A549 (cell line): ENCODE measurements around the gene GRIK2.

Experiments
- CHD4 ChIP-seq: fragments of 200-600 bp; sonication (generic); IDR thresholded peaks from 2 replicates; pipeline ENCODE4 v1.6.1; 2016; ENCODE audit warnings: antibody characterized with exemption, mild to moderate bottlenecking, borderline replicate concordance
- ESRRA ChIP-seq: fragments of 150-350 bp; IDR thresholded peaks from 2 replicates; pipeline ENCODE4 v1.6.1; 2014; ENCODE audit warnings: mild to moderate bottlenecking, low read length, borderline replicate concordance
- JUNB ChIP-seq: fragments of >200 bp; sonication (Bioruptor Twin); formaldehyde crosslinking; IDR thresholded peaks from 2 replicates; pipeline ENCODE4 v1.6.1; 2016
- KDM5A ChIP-seq: fragments of 200-600 bp; sonication (generic); IDR thresholded peaks from 2 replicates; pipeline ENCODE4 v1.6.1; 2016; ENCODE audit warnings: antibody characterized with exemption, mild to moderate bottlenecking
- MAFK ChIP-seq: fragments of 450-650 bp; IDR thresholded peaks from 2 replicates; pipeline ENCODE4 v1.6.1; 2014; ENCODE audit not compliant: partially characterized antibody
- PHF8 ChIP-seq: fragments of 200-600 bp; sonication (generic); IDR thresholded peaks from 2 replicates; pipeline ENCODE4 v1.6.1; 2016; ENCODE audit warnings: low read depth, mild to moderate bottlenecking, antibody characterized with exemption, moderate library complexity, borderline replicate concordance
- POLR2A ChIP-seq: IDR thresholded peaks from 2 replicates; pipeline ENCODE4 v1.6.1; 2012; ENCODE audit warnings: mild to moderate bottlenecking, low read length
- RAD21 ChIP-seq, 2 experiments: fragments of >200 bp in 1 of 2; sonication (Bioruptor Twin) in 1 of 2; formaldehyde crosslinking in 1 of 2; IDR thresholded peaks in 1 of 2; conservative IDR thresholded peaks in 1 of 2; 2 replicates in 1 of 2; 3 replicates in 1 of 2; pipeline ENCODE4 v1.6.1; 2012 to 2018; ENCODE audit warnings: inconsistent platforms in 1 of 2
- RCOR1 ChIP-seq: fragments of 150-350 bp; IDR thresholded peaks from 2 replicates; pipeline ENCODE4 v1.6.1; 2014; ENCODE audit warnings: antibody characterized with exemption, low read length, low read depth
- TP53 ChIP-seq: fragments of 250-450 bp; sonication (Bioruptor Pico); IDR thresholded peaks from 2 replicates; pipeline ENCODE4 v1.5.0; 2021; ENCODE audit warnings: mild to moderate bottlenecking, moderate library complexity
- TF ChIP-seq, protein P1 (sequence below): fragments of >200 bp; sonication (Bioruptor Twin); formaldehyde crosslinking; IDR thresholded peaks from 3 replicates; pipeline ENCODE4 v1.5.1; 2016
- TF ChIP-seq, protein P2 (sequence below): fragments of 200-600 bp; sonication (generic); IDR thresholded peaks from 2 replicates; pipeline ENCODE4 v1.6.1; 2016; ENCODE audit warnings: antibody characterized with exemption, mild to moderate bottlenecking, moderate library complexity

DNA sequence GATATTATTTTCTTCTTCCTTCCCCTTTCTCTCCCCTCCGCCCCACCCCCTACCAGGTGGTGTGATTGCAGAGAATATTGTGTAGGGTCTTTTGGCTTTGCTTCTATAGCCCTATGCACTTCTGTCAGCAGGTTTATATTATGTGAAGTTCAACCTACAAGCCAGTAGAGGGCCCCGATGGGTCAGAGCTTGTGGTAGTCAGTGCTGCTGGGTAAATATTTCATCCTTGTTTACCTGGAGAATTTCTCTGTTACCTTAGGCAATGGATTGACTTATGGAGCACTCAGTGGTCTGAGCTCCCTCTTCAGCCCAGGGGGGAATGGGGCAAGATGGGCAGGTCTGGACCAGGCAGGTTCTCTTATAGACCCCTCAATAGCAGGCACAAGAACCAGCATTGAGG lies 720.9 kb downstream of the GRIK2 start:
- TF ChIP-seq, protein P1, sequence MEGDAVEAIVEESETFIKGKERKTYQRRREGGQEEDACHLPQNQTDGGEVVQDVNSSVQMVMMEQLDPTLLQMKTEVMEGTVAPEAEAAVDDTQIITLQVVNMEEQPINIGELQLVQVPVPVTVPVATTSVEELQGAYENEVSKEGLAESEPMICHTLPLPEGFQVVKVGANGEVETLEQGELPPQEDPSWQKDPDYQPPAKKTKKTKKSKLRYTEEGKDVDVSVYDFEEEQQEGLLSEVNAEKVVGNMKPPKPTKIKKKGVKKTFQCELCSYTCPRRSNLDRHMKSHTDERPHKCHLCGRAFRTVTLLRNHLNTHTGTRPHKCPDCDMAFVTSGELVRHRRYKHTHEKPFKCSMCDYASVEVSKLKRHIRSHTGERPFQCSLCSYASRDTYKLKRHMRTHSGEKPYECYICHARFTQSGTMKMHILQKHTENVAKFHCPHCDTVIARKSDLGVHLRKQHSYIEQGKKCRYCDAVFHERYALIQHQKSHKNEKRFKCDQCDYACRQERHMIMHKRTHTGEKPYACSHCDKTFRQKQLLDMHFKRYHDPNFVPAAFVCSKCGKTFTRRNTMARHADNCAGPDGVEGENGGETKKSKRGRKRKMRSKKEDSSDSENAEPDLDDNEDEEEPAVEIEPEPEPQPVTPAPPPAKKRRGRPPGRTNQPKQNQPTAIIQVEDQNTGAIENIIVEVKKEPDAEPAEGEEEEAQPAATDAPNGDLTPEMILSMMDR = no peak
- TF ChIP-seq PHF8 = no peak
- no peak for TF ChIP-seq RCOR1
- TF ChIP-seq POLR2A = no peak
- no peak for TF ChIP-seq KDM5A
- no peak for TF ChIP-seq CHD4
- no peak for TF ChIP-seq MAFK
- no peak for TF ChIP-seq ESRRA
- TF ChIP-seq JUNB = no peak
- TF ChIP-seq, protein P2, sequence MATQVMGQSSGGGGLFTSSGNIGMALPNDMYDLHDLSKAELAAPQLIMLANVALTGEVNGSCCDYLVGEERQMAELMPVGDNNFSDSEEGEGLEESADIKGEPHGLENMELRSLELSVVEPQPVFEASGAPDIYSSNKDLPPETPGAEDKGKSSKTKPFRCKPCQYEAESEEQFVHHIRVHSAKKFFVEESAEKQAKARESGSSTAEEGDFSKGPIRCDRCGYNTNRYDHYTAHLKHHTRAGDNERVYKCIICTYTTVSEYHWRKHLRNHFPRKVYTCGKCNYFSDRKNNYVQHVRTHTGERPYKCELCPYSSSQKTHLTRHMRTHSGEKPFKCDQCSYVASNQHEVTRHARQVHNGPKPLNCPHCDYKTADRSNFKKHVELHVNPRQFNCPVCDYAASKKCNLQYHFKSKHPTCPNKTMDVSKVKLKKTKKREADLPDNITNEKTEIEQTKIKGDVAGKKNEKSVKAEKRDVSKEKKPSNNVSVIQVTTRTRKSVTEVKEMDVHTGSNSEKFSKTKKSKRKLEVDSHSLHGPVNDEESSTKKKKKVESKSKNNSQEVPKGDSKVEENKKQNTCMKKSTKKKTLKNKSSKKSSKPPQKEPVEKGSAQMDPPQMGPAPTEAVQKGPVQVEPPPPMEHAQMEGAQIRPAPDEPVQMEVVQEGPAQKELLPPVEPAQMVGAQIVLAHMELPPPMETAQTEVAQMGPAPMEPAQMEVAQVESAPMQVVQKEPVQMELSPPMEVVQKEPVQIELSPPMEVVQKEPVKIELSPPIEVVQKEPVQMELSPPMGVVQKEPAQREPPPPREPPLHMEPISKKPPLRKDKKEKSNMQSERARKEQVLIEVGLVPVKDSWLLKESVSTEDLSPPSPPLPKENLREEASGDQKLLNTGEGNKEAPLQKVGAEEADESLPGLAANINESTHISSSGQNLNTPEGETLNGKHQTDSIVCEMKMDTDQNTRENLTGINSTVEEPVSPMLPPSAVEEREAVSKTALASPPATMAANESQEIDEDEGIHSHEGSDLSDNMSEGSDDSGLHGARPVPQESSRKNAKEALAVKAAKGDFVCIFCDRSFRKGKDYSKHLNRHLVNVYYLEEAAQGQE = no peak
- no peak for TF ChIP-seq TP53 (CRISPR knock-in tag)
- TF ChIP-seq RAD21 (conservative IDR thresholded peaks at IDR 0.05 in 1 of 2, IDR thresholded peaks at IDR 0.05 in 1 of 2) = no peak
